Panc1 (cell line): ENCODE results near the gene MMADHC. TPM values are rescaled to one million over a fixed set of nuclear protein-coding genes. Genes with fewer than 3 reads are reported as not detected.

Experiments
- ATAC-seq: fragments of 200-7000 bp; cut with Tn5 transposase; 2 replicates; pipeline ENCODE4 v1.9.1; 2020; ENCODE audit warnings: mild to moderate bottlenecking, moderate library complexity
- BruUV-seq: library from RNA; stranded (reverse); fragments of 400-500 nt; replicated peaks from 2 replicates; lab custom pipeline; 2021; lab: Mats Ljungman, UMichigan
- CTCF ChIA-PET: fragments of 300-600 bp; sonication (Branson Sonifier 250); formaldehyde crosslinking; loops from one replicate; lab custom pipeline; 2022; ENCODE audit warnings: antibody characterized with exemption; lab: Charles Lee
- POLR2A ChIA-PET: fragments of 300-600 bp; sonication (Branson Sonifier 250); formaldehyde crosslinking; loops from one replicate; lab custom pipeline; 2022; ENCODE audit warnings: antibody characterized with exemption; lab: Charles Lee
- DNase-seq: peaks from one replicate; pipeline ENCODE4 v3.0.0-alpha.2; 2010; ENCODE audit warnings: low read depth, low spot score
- H3K27ac ChIP-seq: 2 replicates; pipeline ENCODE4 v1.5.1; 2011; ENCODE audit warnings: mild to moderate bottlenecking, low read length, inconsistent platforms
- H3K27me3 ChIP-seq: fragments of 200-500 bp; sonication (Bioruptor generic); 2 replicates; pipeline ENCODE4 v1.6.0; 2014; ENCODE audit warnings: low read length, inconsistent platforms; ENCODE audit not compliant: control insufficient read depth, insufficient read depth
- H3K36me3 ChIP-seq: fragments of 200-500 bp; sonication (Bioruptor generic); 2 replicates; pipeline ENCODE4 v1.5.1; 2014; ENCODE audit warnings: inconsistent platforms, mild to moderate bottlenecking, low read length, moderate library complexity; ENCODE audit not compliant: control insufficient read depth, insufficient read depth
- H3K4me1 ChIP-seq: 2 replicates; pipeline ENCODE4 v1.5.1; 2011; ENCODE audit warnings: inconsistent platforms, mild to moderate bottlenecking, low read length, moderate library complexity; ENCODE audit not compliant: control insufficient read depth, insufficient read depth
- H3K4me3 ChIP-seq, 2 experiments: 2 replicates each; pipeline ENCODE4 v1.5.1; 2011 to 2012; ENCODE audit warnings: low read depth in 2 of 2, low read length in 2 of 2, mild to moderate bottlenecking in 2 of 2, inconsistent platforms in 1 of 2, moderate library complexity in 1 of 2
- H3K9me3 ChIP-seq: fragments of 200-500 bp; sonication (Bioruptor generic); 2 replicates; pipeline ENCODE4 v1.5.1; 2014; ENCODE audit warnings: low read depth, mild to moderate bottlenecking, inconsistent platforms, low read length, moderate library complexity; ENCODE audit not compliant: control insufficient read depth, insufficient read depth
- POLR2AphosphoS5 ChIP-seq: IDR thresholded peaks from 2 replicates; pipeline ENCODE4 v1.6.1; 2012; ENCODE audit warnings: mild to moderate bottlenecking, low read depth, low read length, moderate library complexity
- TCF7L2 ChIP-seq: IDR thresholded peaks from 2 replicates; pipeline ENCODE4 v1.6.1; 2011; ENCODE audit warnings: mild to moderate bottlenecking, low read depth, low read length, inconsistent platforms
- in situ Hi-C: cut with HindIII; loops from 2 replicates; pipeline ENCODE4 v1.10.0; 2016; ENCODE audit warnings: low sequenced_read_pairs, low pct_unique_long_range_greater_than_20kb
- intact Hi-C: fragments of 100-400 bp; cut with micrococcal nuclease; formaldehyde crosslinking; loops from one replicate; pipeline ENCODE4 v1.10.0; 2022; ENCODE audit not compliant: unreplicated experiment
- total RNA-seq: library from RNA; stranded (reverse); gene quantifications from one replicate; pipeline ENCODE4 v1.2.1, GENCODE V29; 2021; ENCODE audit not compliant: unreplicated experiment
- TF ChIP-seq, protein P1 (sequence below): fragments of 450-650 bp; IDR thresholded peaks from 2 replicates; pipeline ENCODE4 v1.5.1; 2017; ENCODE audit warnings: mild to moderate bottlenecking
- TF ChIP-seq, protein P2 (sequence below), 2 experiments: IDR thresholded peaks; 2 replicates each; pipeline ENCODE4 v1.6.1; 2011 to 2012; ENCODE audit warnings: low read depth in 2 of 2, control low read depth in 1 of 2, low read length in 1 of 2, mild to moderate bottlenecking in 1 of 2, moderate library complexity in 1 of 2; ENCODE audit not compliant: insufficient read depth in 1 of 2

The MMADHC gene
- total RNA-seq, 1 experiment from 2014 or later: 120 TPM

DNA sequence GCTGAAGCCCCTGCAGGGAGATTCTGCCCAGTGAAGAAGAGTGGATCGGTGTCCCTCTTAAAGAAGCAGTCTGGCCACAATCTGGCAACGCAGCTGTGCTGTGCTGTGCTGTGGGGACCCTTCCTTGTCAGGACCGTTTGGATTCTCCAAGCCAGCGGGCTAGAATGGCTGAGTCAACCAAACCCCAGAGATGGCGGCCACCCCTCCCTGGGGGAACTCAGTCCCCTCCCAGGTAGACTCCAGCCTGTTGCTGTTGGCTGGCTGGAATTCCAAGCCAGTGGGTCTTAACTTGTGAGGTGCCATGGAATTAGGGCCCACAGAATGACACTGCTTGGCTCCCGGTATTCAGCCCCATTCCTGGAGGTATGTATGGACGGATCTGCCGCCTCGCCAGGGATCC lies 62.3 kb downstream of the MMADHC start:
- H3K27ac ChIP-seq: no peak overlapping the region
- ChIA-PET POLR2A (no interaction called here), CTCF (no interaction called here)
- no peaks in the 10 kb centered on the region for H3K9me3 ChIP-seq
- no peaks in the 10 kb centered on the region for H3K27me3 ChIP-seq
- no peak overlapping the region for H3K4me3 ChIP-seq
- ATAC-seq (no peak), DNase-seq (no peak)
- no TSS peak for BruUV-seq
- no peaks in the 10 kb centered on the region for H3K36me3 ChIP-seq
- no peaks in the 10 kb centered on the region for H3K4me1 ChIP-seq
- in situ Hi-C loops (no loop called here), intact Hi-C loops (no loop called here)
- TF ChIP-seq, protein P1, sequence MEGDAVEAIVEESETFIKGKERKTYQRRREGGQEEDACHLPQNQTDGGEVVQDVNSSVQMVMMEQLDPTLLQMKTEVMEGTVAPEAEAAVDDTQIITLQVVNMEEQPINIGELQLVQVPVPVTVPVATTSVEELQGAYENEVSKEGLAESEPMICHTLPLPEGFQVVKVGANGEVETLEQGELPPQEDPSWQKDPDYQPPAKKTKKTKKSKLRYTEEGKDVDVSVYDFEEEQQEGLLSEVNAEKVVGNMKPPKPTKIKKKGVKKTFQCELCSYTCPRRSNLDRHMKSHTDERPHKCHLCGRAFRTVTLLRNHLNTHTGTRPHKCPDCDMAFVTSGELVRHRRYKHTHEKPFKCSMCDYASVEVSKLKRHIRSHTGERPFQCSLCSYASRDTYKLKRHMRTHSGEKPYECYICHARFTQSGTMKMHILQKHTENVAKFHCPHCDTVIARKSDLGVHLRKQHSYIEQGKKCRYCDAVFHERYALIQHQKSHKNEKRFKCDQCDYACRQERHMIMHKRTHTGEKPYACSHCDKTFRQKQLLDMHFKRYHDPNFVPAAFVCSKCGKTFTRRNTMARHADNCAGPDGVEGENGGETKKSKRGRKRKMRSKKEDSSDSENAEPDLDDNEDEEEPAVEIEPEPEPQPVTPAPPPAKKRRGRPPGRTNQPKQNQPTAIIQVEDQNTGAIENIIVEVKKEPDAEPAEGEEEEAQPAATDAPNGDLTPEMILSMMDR: no peak
- TF ChIP-seq TCF7L2 (no peak), POLR2AphosphoS5 (no peak)
- TF ChIP-seq, protein P2, sequence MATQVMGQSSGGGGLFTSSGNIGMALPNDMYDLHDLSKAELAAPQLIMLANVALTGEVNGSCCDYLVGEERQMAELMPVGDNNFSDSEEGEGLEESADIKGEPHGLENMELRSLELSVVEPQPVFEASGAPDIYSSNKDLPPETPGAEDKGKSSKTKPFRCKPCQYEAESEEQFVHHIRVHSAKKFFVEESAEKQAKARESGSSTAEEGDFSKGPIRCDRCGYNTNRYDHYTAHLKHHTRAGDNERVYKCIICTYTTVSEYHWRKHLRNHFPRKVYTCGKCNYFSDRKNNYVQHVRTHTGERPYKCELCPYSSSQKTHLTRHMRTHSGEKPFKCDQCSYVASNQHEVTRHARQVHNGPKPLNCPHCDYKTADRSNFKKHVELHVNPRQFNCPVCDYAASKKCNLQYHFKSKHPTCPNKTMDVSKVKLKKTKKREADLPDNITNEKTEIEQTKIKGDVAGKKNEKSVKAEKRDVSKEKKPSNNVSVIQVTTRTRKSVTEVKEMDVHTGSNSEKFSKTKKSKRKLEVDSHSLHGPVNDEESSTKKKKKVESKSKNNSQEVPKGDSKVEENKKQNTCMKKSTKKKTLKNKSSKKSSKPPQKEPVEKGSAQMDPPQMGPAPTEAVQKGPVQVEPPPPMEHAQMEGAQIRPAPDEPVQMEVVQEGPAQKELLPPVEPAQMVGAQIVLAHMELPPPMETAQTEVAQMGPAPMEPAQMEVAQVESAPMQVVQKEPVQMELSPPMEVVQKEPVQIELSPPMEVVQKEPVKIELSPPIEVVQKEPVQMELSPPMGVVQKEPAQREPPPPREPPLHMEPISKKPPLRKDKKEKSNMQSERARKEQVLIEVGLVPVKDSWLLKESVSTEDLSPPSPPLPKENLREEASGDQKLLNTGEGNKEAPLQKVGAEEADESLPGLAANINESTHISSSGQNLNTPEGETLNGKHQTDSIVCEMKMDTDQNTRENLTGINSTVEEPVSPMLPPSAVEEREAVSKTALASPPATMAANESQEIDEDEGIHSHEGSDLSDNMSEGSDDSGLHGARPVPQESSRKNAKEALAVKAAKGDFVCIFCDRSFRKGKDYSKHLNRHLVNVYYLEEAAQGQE (IDR thresholded peaks at IDR 0.05; ENCODE audit: insufficient read depth in 1 of 2, low read depth in 2 of 2, low read length in 1 of 2): no peak
